Epithelial cell of esophagus (primary cell): ENCODE measurements around the gene FAM234B.
"Not testable (repeated sequence)": the region's sequence is repeated elsewhere in the genome, so short reads cannot be mapped to it uniquely, and the experiment has no call there.

Source experiments
- DNase-seq: peaks from one replicate; pipeline ENCODE4 v3.0.0; 2010; ENCODE audit warnings: low read depth
- H3K4me3 ChIP-seq: 2 replicates; pipeline ENCODE4 v1.5.1; 2011; ENCODE audit warnings: mild to moderate bottlenecking, low read length, control low read depth
- TF ChIP-seq, protein P1 (sequence below): IDR thresholded peaks from 2 replicates; pipeline ENCODE4 v1.5.1; 2011; ENCODE audit warnings: low read depth, mild to moderate bottlenecking, low read length, control low read depth, inconsistent platforms; ENCODE audit not compliant: insufficient read depth; ENCODE audit errors: missing control alignments

The FAM234B gene

DNA sequence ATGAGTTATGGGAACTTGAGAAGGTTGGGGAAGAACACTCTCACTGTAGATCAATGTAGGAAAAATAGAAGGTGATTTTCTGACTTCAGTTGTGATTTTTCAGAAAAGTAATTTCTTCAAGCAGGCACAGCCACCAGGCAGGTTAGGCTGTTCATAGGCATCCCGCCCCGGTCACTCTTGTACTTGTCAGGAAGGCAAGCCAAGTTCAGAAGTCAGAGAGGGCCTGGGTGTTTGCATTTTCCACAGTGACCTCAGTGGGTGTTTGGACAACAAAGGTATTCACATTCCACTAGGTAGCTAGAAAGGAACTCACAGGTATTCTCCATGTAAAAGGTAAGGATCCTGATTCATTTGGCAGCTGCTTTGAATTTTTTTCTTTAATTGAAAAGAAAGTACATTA is 3.0 kb upstream of the FAM234B start:
- no peak for DNase-seq
- no peak overlapping the region for H3K4me3 ChIP-seq
- TF ChIP-seq, protein P1, sequence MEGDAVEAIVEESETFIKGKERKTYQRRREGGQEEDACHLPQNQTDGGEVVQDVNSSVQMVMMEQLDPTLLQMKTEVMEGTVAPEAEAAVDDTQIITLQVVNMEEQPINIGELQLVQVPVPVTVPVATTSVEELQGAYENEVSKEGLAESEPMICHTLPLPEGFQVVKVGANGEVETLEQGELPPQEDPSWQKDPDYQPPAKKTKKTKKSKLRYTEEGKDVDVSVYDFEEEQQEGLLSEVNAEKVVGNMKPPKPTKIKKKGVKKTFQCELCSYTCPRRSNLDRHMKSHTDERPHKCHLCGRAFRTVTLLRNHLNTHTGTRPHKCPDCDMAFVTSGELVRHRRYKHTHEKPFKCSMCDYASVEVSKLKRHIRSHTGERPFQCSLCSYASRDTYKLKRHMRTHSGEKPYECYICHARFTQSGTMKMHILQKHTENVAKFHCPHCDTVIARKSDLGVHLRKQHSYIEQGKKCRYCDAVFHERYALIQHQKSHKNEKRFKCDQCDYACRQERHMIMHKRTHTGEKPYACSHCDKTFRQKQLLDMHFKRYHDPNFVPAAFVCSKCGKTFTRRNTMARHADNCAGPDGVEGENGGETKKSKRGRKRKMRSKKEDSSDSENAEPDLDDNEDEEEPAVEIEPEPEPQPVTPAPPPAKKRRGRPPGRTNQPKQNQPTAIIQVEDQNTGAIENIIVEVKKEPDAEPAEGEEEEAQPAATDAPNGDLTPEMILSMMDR = no peak

DNA sequence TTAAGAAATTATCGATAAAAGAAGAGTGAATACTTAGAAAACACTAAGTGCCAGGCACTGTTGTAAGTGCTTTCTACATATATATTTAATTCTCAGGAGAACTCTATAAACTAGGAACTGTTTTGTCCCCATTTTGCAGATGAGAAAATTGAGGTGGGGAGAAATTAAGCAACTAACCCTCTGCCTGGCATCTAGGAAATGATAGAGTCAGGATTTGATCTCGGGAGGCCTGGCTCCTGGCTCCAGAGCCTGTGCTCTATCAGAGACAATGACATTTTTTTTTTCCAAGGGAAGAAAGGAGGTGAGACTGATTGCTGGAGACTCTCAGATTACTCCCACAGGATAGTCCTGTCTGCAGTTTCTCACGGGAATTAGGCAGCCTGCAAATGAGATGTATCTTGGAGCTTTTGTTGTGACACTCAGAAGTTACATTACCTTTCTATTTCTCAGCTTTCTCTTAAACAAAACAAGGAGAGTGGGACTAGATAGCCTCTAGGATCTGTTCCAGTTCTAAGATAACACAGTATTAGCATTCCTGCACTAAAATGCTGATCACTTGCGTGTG is 1.4 kb upstream of the FAM234B start:
- TF ChIP-seq, protein P1 = no peak
- no peak overlapping the region for H3K4me3 ChIP-seq
- DNase-seq = no peak

DNA sequence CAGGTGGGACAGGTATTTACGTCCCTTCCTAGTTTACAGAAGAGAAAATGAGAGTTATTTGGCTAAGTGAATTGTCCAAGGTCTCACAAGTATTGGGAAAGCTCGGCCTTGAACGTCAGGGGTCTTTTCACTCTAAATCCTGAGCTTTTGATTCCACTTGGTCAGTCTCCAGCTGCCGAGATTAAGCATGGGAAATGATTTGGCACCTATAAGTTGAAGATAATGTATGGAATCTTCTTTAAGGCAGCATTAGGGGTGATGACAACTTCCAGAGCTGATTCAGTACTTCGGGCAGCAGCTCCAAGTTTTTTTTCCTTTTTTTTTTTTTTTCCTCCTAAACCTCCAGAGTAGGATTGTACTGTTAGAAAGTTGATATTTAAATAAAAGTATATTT is 722 bp downstream of the FAM234B start:
- peak; percentile 19 for DNase-seq
- TF ChIP-seq, protein P1 = no peak
- H3K4me3 ChIP-seq = peak overlapping the region; percentile 85

DNA sequence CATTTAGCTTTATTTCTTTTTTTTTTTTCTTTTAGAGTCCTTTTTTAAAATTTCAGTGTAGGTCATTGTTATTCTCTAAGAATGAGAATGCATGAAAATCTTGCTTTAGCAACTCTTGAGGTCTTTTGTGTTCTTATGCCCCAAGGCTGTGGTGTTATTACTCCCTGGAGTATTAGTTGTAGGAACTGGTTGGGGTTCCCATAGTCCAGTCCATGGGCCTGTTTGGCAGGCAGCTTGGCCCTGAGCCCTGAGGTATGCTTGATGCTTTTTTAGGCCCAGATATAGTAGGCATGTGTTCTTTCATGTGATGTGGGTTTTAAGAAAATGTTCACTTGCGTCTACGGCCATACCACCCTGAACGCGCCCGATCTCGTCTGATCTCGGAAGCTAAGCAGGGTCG is 1.6 kb downstream of the FAM234B start:
- DNase-seq = no peak
- TF ChIP-seq, protein P1 = no peak
- H3K4me3 ChIP-seq = no peak overlapping the region

DNA sequence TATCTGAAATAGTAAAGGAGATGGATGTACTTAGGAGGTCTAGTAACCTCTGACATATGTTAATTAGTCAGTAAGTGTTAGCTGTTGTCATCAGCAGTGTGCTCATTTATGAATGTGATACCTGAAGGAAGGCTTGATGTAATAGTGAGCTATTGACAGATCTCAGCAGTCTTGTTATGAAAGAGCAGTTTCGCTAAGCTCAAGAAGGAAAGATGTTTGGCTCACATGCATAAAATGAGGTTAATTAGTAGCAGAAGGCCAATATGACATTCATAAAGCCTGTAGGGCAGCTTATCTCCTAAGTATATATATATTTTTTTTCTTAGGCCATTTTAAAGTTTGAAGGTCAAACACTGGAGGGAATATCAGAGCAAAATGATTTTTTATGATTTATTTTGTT is 2.8 kb downstream of the FAM234B start:
- DNase-seq = no peak
- H3K4me3 ChIP-seq = no peak overlapping the region
- TF ChIP-seq, protein P1 = no peak

DNA sequence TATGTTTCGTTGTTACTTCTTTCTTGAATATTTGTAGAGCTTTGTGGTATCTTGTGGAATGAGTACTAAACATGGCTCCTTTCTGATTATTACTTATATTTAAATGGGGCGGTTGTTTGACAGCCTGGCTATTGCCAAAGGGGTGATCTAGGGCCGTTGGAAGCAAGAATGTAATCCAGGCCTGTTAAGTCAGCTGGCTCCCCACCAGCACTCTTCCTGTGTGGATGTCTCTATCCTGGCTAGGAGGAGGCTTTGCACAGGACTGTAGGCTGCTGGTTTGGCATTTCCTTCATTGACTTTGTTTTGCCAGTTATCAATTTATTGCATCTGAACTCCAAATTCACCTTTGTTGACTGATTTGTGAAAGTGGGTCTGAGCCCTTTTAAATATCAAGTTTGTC is 5.6 kb downstream of the FAM234B start:
- TF ChIP-seq, protein P1 = no peak
- no peak for DNase-seq
- H3K4me3 ChIP-seq = no peak overlapping the region

DNA sequence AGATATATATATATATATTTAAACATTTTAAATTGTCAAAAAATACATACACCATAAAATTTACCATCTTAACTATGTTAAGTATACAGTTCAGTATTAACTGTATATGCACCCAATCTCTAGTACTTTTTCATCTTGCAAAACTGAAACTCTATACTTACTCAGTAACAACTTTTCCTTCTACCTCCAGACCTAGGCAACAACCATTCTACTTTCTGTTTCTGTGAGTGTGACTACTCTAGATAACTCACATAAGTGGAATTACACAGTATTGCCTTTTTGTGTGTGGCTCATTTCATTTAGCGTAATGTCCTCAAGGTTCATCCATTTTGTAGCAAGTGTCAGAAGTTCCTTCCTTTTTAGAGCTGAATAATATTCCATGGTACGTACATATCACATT is 8.2 kb downstream of the FAM234B start:
- TF ChIP-seq, protein P1 = no peak
- no peak overlapping the region for H3K4me3 ChIP-seq
- DNase-seq = no peak

DNA sequence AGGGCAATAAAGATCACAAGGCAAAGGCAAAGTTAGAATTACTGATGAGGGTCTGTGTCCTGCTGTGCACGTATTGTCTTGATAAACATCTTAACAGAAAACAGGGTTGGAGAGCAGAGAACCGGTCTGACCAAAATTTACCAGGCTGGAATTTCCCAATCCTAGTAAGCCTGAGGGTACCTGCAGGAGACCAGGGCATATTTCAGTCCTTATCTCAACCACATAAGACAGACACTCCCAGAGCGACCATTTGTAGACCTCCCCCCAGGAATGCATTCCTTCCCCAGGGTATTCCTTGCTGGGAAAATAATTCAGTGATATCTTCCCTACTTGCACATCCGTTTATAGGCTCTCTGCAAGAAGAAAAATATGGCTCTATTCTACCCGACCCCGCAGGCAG is 9.4 kb downstream of the FAM234B start:
- not testable (repeated sequence) for H3K4me3 ChIP-seq, DNase-seq
